HG03103 (cell line): ENCODE data around the gene MACROH2A2.
"Not testable (repeated sequence)": the region's sequence is repeated elsewhere in the genome, so short reads cannot be mapped to it uniquely, and the experiment has no call there.

ENCODE experiments used
- ATAC-seq: cut with Tn5 transposase; IDR thresholded peaks from one replicate; pipeline ENCODE4 v1.9.1; 2021; ENCODE audit warnings: low read depth; ENCODE audit not compliant: unreplicated experiment

MACROH2A2 gene

DNA sequence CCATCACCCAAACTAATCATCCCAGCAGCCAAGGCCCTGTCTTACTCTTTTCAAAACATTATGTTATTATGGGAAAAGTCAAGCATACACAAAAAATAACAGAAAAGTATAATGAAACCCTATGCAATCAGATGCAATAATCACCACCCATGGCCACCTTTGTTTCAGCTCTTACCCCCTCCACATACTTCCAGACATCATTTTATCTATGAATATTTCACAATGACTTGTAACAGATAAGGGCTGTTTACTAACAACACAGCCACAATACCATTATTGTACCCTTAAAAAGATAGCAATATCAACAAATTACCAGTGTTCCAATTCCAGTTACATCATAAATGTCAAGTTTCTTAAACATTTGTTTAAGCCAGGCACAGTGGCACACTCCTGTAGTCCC lies 44.8 kb downstream of the MACROH2A2 start:
- no peak for ATAC-seq

DNA sequence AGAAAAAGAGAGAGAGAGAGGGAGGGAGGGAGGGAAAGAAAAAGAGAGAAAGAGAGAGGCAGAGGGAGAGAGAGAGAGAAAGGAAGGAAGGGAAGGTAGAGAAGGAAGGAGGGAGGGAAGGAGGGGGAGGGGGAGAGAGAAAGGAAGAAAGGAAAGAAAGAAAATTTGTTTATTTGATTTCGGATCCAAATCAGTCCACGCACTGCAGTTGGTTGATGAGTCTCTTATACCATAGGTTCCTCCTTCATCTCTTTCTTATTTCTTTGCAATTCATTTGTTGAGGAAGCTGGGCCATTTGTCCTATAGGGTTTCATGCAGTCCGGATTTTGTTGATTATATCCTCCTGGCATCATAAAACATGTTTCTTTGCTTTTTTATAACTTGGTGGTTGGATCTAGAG lies 45.6 kb downstream of the MACROH2A2 start:
- no peak for ATAC-seq

DNA sequence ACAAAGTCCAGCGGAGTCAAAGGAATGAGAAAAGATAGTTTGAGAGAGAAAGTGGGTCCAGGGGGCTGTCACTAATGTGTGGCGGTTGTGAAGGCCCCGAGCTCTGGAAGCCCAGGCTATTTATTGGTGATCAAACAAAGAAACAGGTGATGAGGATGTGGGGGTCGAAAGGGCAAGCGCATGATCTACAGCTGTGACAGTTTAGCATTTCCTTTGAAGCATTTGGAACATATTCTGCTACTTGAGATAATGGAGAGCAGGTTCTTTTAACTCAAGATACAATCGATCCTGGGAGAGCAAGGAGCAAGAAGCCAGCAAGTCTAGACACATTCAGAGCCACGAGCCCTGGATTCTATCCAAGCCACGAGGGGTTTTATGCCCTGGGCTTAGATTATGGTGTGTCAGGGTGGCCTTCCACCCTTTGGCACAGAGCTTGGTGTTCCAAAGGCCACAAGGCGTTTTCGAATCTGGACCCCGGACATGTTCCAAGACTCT lies 48.5 kb downstream of the MACROH2A2 start:
- ATAC-seq, result not testable (repeated sequence)

DNA sequence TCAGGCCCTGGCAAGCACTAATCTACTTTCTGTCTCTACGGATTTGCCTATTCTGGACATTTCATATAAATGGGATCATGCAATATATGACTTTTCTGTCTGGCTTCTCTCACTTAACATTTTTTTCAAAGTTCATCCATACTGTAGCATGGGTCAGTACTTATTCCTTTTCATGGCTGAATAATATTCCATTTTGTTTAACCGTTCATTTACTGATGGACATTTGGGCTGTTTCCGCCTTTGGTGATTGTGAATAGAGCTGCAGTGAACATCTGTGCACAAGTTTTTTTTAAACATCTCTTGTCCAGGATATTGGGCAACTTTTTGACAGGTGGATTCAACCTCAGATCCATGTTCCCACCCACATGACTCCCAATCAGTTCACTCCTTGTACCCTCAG lies 49.0 kb downstream of the MACROH2A2 start:
- no peak for ATAC-seq

DNA sequence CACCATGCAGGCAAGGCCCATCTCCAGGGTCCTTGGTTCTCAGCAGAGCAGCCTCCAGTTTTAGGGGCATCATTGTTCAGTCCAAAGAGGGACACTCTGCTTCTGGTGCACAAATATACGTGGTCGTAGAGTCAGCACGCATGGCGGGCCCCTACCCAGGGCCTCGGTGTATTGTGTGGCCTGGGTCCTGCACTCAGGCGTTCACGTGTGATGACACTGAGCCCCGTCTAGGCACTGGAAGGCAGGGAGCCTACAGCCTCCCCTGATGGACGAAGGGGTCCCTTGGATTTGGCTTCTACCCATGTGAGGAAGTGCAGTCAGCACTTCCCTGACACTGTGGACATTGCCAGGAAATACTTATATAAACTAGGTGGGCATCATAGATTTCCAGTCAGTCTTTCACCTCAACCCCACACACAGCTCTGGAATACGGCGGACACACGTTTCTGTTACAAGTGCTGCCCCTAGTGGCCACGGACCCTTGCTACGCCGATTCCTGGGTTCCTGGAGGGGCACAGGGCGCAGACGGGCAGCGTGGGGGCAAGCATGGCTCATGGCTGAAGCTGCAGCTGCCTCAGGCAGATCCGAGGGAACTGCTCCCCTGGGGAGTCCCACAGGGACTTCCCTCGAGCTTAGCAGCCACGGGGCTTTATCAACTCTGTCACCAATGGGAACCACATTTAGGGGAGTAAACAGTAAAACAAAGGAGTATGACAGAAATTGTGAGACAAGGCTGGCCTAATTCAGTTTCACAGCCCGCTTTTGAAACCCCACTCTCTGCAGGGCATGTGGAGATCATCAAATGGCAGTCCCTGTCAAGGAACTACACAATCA lies 54.5 kb downstream of the MACROH2A2 start:
- ATAC-seq, result no peak

DNA sequence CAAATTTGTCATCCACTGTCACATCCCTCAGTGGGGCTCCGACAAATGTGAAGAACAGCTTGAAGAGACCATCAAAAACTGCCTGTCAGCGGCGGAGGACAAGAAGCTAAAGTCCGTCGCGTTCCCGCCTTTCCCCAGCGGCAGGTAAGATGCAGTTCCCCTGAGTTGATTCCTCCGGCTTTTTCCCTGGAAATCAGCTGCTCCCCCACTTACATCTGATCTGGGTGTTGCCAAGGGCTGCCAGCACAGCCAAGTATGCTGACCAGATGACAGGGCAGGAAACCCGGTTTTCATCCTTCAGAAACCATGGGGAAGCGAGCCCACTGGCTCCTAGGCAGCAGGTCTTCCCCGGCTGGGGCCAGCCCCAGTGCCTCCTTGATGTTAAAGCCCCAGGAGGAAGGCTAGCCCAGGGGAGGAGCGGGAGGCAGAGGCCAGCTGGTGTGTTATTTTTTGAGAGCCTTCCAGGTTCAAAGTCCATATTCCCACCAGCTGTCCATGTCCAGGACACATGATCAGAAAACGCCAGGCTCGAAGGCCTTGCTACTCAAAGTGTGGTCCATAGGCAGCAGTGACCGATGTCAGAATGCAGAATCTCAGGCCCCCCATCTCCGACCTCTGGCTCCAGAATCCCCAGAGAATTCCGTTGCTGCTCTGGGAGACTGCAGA lies 56.6 kb downstream of the MACROH2A2 start:
- no peak for ATAC-seq

DNA sequence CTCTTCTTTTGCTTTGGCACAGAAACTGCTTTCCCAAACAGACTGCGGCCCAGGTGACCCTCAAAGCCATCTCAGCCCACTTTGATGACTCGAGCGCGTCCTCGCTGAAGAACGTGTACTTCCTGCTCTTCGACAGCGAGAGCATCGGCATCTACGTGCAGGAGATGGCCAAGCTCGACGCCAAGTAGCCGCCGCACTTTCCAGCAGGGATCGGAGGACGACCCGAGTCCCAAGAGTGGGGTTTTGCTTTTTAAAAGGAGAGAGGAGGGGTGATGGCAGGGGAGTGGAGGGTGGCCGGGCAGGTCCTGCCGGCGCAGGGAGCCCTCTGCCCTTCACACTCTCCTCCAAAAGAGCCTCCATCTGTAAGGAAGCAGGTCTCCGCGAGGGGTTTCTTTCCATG lies 58.9 kb downstream of the MACROH2A2 start:
- no peak for ATAC-seq

DNA sequence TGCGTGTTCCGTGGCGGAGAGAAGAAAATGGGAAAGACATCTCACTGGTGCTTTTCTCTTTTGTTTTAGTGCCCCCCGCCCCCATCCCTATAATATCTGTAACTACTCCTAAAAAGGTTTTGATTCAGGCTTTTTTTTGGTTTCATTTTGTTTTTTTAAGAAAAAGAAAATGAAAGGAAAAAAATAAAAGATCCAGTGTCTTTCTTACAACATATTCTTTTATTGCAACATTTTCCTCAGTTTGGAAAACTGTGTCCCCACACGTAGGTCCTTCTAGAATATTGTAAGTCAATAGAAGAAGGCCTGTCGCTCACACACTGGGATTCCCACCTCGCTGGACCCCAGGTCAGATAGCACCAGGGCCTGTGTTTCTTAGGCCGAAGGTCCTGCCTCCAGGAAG lies 59.4 kb downstream of the MACROH2A2 start:
- no peak for ATAC-seq

DNA sequence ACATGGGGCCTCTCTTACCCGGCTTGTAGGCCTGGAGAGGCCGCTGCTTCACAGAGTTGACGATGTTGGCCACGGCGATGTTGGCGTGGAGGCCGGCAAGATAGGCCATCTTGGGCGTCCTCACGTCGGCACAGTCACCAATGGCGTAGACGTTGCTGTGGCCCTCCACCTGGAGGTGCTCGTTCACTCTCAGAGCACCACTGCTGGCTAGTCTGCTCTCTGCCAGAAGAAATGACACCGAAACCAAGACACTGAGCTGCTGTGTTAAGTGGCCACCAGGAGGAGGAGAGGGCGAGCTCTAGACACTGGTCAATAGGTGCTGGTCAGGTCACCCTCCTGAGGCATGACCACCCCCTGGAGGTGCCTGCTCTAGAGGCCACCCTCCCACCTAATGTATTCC lies 62.3 kb downstream of the MACROH2A2 start:
- ATAC-seq, result no peak

DNA sequence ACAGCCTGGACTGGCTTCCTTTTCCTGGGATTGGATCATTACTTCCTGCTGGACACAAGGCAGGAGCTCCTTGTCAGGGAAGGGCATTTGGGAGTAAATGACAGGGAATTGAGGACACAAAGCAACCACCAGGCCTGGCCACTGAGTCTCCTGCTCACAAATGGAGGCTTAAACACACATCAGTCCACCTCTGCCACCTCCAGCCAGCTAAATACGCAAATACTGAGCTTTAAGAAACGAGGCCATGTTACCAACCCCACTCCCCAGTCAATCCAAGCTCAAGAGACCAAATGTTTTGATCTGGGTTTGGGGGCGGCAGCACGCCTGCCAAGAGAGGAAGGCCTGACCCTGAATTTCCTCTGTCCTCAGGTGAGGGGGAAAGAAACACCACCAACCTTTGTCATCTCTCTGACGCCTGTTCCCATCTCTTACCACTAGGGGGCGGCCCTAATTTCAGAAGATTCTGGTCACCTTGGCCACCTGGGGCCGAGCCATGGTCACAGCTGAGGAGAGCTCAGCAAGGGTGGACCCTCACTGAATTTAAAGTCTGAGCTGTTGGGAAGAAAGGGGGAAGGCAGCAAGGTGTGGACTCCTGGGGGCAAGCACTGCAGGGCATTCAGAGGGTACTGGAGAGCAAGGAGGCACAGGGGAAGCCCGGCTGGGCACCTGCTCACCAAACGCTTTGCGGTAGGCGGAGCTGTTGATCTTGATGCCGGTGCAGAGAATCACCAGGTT lies 63.5 kb downstream of the MACROH2A2 start:
- no peak for ATAC-seq

DNA sequence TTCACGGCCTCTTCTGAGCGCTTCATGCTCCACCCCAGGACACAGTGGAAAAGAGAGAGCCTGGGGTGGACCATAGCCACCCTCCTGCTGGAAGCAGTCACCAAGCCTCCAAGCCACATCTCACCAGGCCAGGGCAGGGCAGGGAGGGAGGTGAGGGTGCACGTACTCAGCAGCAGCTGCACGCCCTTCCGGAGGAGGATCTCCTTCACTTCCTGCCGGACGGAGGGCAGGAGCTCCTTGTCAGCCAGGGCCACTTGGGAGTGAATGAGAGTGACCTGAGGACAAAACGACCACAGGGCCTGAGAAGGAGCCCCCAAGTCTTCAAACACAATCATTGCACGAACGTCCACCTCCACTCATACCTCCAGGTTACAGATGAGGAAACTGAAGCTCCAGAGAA lies 65.0 kb downstream of the MACROH2A2 start:
- no peak for ATAC-seq

DNA sequence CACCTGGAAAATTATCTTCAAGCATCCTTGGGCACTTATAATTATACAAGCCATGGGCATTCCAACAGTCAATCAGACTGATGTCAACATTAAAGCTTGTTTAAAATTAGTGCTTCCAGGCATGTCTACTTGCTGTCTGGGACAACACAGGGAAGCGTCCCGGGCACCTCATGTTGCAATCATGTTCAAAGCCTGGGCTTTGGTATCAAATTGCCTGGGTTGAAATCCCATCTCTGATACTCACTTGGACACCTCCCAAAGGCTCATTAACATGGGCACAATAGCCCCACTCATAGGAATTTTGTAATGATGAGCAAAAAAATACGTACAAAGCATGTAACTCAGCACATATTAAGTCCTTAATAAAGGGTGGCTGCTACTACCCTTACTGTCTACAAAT lies 65.5 kb downstream of the MACROH2A2 start:
- no peak for ATAC-seq

DNA sequence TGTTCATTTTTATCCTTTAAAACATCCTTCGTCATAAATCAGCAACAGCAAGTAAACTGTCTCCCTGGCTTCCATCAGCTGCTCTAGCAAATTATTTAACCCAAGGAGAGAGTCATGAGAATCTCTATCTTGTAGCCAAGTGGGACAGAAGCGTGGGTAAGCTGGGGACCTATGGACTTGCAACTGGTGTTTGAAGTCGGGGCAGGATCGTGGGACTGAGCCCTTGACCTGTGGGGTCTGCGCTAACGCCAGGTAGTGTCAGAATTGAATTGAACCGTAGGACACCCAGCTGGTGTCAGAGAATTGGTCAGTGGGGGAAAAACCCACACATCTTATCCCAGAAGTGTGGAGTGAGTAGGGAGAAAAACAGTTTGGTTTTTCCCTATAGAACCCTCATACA lies 66.6 kb downstream of the MACROH2A2 start:
- ATAC-seq, result no peak

DNA sequence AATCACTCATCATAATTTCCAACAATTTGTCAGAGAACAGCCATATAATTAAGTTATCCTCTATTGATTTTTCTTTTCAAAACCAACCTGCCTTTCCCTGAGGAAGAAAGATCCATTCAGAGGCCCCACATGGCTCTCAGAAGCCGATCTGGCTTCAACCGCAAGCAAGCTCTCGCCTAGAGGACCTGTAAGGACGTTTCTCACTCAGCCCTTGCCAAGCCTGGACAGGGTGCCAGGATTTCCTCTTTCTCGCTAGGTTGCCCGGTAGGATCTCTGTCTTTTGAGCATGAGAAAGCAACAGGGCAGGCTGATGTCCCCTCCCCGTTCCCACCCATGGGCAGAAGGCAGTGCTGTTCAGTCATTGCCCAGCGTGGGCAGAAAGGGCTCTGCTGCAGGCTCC lies 67.0 kb downstream of the MACROH2A2 start:
- no peak for ATAC-seq

DNA sequence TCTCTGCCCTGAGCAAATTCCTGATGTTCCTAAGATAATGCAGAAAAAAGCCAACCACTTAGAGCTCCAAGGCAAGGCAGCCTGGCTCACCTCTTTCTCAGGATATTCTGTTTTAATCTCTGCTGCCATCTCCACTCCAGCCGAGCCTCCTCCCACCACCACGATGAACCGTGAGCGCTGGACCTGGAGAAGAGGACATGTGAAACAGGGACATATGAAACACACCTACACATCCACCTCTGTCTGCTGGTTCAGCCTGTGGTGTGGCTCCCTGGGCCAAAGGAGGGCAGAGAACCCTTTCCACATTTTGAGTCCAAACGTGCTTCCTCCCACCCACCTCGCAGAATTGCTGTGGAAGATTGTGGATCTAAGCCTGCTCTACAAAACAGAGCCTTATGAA lies 67.8 kb downstream of the MACROH2A2 start:
- no peak for ATAC-seq

DNA sequence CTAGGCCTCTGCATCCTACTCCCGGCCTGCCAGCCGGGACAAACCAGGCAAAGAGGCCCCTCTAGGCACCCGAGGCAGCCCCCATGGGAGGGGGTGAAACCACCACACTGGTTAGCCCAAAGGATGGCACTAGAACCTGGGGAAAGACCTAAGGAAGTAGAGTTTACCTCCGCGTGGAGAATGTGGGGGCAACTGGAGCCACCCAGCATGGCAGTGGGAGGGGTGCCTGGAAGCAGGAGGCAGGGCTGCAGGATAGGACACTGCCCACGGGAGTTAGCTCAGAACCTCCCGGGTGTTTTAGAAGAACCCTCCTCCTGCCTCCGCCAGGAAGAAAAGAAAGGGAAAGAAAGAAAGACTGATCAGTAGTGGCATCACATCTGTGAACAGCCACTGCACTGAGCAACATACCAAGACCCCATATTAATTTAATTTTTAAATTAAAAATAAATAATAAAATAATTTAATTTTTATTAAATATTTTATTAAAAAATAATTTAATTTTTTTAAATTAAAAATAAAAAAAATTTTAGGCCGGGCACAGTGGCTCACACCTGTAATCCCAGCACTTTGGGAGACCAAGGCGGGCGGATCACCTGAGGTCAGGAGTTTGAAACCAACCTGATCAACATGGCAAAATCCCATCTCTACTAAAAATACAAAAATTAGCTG lies 68.8 kb downstream of the MACROH2A2 start:
- ATAC-seq, result no peak

DNA sequence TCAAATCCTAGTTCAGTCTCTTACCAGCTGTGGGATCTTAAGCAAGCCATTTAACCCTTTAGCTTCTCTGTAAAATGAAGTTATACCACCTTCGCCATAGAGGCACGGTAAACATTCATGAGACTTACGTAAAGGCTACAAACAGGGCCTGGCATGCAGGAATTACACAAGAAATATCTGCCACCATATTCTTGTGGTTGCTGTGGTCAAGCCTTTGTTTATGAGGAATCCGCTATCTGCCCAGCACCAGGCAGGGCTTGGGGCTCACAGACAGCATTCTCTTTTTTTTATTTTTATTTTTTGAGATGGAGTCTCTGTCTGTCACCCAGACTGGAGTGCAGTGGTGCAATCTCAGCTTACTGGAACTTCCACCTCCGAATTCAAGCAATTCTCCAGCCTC lies 70.1 kb downstream of the MACROH2A2 start:
- ATAC-seq, result no peak

DNA sequence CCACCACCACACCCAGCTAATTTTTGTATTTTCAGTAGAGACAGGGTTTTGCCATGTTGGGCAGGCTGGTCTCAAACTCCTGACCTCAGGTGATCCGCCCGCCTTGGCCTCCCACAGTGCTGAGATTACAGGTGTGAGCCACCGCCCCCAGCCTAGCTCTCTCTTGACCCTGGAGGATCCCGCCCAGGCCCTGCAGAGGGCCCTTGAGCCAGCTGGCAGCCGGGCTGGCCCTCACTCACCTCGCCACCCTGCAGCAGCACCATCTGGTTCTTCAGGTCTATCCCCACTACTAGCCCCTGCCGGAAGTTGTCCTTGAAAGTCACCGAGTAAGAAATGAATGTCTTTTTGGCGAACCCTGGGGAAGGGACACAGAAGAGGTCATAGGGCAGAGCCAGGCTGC lies 70.5 kb downstream of the MACROH2A2 start:
- not testable (repeated sequence) for ATAC-seq

DNA sequence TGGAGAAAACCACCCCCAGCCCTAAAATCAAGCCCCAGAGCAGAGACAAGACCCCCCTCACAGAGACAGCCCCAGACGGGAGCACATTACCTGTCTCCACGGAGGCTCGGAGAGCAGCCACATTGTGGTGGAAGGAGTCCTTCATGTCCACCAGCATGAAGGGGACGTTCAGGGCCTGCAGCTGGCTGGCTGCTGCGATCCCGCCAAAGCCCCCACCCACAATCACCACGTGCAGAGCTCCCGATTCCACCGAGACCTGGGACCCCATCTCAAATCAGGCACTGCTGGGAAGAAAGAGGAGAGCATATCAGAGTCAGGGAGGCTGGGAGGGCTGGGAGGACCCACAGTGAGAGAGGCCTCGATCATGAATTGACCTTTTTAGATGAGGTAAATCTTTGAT lies 71.2 kb downstream of the MACROH2A2 start:
- no peak for ATAC-seq

DNA sequence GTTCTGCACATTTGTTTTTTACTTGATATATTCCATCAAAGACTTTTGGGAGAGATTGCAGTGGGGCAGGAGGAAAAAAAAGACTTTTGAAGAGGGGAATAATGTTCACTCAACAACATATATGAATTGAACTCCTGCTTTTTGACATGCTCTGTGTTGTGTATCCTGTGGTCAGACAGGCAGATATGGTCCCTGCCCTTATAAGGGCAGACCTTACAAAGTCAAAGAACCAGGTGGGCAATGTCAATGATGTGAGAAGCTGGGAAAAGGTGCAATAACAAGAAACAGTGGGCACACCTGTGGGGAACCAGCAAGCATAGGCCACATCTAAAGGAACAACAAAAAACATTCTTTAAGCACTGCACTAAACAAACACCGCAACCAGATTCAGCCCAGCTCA lies 71.8 kb downstream of the MACROH2A2 start:
- ATAC-seq, result no peak

DNA sequence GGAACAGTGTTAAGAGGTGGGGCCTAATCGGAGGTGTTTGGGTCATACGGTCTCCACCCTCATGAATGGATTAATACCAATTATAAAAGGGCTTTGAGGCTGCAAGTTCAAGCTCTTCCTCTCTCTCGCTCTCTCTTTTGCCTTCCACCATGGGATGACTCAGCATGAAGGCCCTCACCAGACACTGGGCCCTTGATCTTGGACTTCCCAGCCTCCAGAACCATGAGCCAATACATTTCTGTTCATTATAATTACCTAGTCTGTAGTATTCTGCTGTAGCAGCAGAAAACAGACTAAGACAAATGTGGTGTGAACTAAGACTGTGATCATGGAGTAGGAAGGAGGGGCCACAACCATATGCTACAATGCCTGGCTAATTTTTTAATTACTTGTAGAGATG lies 72.3 kb downstream of the MACROH2A2 start:
- no peak for ATAC-seq
